ENCODE results near the gene OR4D2.

The OR4D2 gene

GRCh38 chr17:58170622-58171021 is 3.8 kb downstream of the OR4D2 start:
- POLR2A ChIA-PET: no interaction called here
- TF ChIP-seq, protein P1, sequence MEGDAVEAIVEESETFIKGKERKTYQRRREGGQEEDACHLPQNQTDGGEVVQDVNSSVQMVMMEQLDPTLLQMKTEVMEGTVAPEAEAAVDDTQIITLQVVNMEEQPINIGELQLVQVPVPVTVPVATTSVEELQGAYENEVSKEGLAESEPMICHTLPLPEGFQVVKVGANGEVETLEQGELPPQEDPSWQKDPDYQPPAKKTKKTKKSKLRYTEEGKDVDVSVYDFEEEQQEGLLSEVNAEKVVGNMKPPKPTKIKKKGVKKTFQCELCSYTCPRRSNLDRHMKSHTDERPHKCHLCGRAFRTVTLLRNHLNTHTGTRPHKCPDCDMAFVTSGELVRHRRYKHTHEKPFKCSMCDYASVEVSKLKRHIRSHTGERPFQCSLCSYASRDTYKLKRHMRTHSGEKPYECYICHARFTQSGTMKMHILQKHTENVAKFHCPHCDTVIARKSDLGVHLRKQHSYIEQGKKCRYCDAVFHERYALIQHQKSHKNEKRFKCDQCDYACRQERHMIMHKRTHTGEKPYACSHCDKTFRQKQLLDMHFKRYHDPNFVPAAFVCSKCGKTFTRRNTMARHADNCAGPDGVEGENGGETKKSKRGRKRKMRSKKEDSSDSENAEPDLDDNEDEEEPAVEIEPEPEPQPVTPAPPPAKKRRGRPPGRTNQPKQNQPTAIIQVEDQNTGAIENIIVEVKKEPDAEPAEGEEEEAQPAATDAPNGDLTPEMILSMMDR (IDR thresholded peaks at IDR 0.05; ENCODE audit: control extremely low read depth, extremely low read depth, low read depth, missing control alignments): no peak
- CTCF ChIA-PET: interaction anchor here (1.1 kb wide), 1 partner anchor 9 kb away, joined by 3 read pairs; no protein-coding TSS in a partner anchor
- DNase-seq (ENCODE audit: extremely low spot score): no peak

DNA sequence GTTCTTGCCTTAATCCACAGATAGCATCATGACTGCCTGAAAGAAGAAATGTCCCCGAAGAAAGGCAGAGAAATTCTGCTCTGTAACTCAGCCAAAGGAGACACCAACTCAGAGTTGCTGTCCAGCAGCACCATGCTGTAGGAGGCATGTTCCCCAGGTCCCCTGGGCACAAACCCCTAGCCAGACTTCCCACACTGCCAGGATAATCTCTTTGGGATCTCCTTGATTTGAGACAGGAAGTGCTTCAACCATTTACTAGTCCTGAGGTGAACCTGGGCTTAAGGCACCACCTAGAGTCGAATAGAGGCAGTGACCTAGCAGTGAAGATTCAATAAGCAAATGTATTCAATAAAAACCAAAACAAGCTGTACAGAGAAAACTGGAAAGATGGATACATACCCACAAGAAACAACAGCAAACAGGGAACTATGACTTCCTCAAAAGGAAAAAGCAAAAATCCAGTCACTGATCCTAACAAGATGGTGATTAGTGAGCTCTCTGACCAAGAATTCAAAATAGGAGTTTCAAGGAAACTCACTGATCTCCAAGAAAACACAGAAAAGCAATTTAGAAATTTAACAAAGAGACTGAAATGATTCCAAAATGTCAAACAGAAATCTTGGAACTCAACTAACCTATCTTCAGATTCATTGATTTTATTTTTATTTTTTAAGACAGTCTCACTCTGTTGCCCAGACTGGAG is 5.7 kb downstream of the OR4D2 start:
- POLR2A ChIA-PET: no interaction called here
- CTCF ChIA-PET: interaction anchor here (1.0 to 1.2 kb wide), 4 partner anchors 9 to 339 kb away, joined by 3 to 4 read pairs (median 4); no protein-coding TSS in a partner anchor
- TF ChIP-seq, protein P1 (IDR thresholded peaks at IDR 0.05; ENCODE audit: control extremely low read depth, extremely low read depth, low read depth, missing control alignments): peak; percentile 34

GRCh38 chr17:58174871-58175270 is 8.1 kb downstream of the OR4D2 start:
- no peak for DNase-seq (ENCODE audit: extremely low spot score)
- TF ChIP-seq, protein P1 (IDR thresholded peaks at IDR 0.05; ENCODE audit: control extremely low read depth, extremely low read depth, low read depth, missing control alignments): no peak
- POLR2A ChIA-PET: no interaction called here
- CTCF ChIA-PET: no interaction called here

More for the DNA sequence above, 5.7 kb downstream of the OR4D2 start:
- no peak for DNase-seq (ENCODE audit: extremely low spot score)

DNA sequence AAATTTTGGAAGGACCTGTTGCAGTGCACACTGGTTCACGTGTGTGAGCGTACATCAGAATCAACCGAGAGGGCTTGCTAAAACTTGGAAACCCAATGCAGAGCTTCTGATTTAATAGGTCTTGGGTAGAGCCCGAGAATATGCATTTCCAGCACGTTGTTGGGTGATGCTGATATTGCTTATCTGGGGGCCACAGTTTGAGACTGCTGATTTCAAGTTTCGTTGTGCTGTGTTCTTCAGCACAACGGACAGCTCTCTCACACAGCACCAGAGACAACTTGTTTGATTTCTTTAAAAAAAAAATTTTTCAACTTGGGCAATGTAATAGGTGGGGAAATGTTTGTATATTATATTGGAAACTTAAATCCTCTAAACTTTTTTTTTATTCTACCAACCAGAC is 9.4 kb downstream of the OR4D2 start:
- TF ChIP-seq, protein P1 (IDR thresholded peaks at IDR 0.05; ENCODE audit: control extremely low read depth, extremely low read depth, low read depth, missing control alignments): no peak
- CTCF ChIA-PET: interaction anchor here (1.9 to 2.0 kb wide), 2 partner anchors 10 to 24 kb away, joined by 4 to 5 read pairs; partner anchors contain the start of gene OR4D2
- no peak for DNase-seq (ENCODE audit: extremely low spot score)

GRCh38 chr17:58181796-58182195 is 15.0 kb downstream of the OR4D2 start:
- TF ChIP-seq, protein P1 (IDR thresholded peaks at IDR 0.05; ENCODE audit: control extremely low read depth, extremely low read depth, low read depth, missing control alignments): no peak
- ChIA-PET CTCF (no interaction called here), POLR2A (no interaction called here)
- no peak for DNase-seq (ENCODE audit: extremely low spot score)

More for the DNA sequence above, 9.4 kb downstream of the OR4D2 start:
- POLR2A ChIA-PET: no interaction called here

- ChIA-PET CTCF (no interaction called here), POLR2A (no interaction called here)
- no peak for DNase-seq (ENCODE audit: extremely low spot score)
- TF ChIP-seq, protein P1 (IDR thresholded peaks at IDR 0.05; ENCODE audit: control extremely low read depth, extremely low read depth, low read depth, missing control alignments): no peak
These were observed 16.7 kb downstream of the OR4D2 start for GRCh38 chr17:58183514-58183913.
